Astrocyte (in vitro differentiated cells and primary cell): ENCODE measurements around the gene GNPTG.

Experiments used
- CTCF ChIP-seq: IDR thresholded peaks from 2 replicates; pipeline ENCODE4 v1.5.1; 2011; ENCODE audit warnings: low read depth, mild to moderate bottlenecking, inconsistent platforms, low read length, moderate library complexity; ENCODE audit not compliant: insufficient read depth
- EZH2 ChIP-seq: IDR thresholded peaks from 2 replicates; pipeline ENCODE4 v1.6.1; 2012; ENCODE audit warnings: mild to moderate bottlenecking, low read length, inconsistent platforms; ENCODE audit not compliant: insufficient read depth

DNA sequence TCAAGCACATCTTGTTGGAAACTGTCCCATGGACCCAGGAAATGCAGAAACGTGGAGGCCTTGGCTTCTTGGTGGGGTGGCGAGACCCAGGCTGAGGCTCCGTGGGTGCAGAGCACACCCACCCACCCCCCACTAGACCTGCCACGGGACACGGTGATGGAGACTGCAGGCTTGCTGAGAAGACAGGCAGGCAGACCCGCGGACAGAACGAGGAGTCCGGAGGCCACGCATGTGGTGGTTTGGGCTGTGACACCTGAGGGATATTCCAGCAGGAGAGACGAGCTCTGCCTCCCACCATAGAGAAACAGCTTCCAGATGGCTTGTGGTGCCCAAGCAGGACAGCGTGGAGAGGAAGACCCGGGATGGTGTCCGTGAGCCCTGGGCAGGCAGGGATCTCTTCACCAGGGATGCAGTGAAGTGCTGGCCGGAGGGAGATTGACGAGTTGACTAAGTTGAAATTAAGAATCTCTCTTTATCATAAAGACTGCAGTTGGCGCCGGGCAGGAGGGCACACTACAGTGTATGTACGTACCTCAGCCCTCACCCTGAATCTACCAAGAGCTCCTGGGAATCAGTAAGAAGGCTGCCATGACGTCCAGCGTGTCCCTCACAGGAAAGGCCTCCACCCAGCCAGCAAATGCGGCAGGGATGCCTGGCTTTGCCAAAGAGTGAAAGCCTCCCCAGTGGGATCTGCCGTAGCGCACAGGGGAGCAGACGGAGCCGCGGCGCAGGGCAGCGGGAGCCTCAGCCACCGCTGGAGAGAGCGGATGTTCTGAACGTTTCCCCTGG lies 34.1 kb upstream of the GNPTG start:
- TF ChIP-seq CTCF (no peak), EZH2 (no peak)
